ENCODE data around the gene OR10R2.
A peak's percentile ranks its signal among the peaks of the same experiment; 100 is the strongest.

Gene OR10R2

DNA sequence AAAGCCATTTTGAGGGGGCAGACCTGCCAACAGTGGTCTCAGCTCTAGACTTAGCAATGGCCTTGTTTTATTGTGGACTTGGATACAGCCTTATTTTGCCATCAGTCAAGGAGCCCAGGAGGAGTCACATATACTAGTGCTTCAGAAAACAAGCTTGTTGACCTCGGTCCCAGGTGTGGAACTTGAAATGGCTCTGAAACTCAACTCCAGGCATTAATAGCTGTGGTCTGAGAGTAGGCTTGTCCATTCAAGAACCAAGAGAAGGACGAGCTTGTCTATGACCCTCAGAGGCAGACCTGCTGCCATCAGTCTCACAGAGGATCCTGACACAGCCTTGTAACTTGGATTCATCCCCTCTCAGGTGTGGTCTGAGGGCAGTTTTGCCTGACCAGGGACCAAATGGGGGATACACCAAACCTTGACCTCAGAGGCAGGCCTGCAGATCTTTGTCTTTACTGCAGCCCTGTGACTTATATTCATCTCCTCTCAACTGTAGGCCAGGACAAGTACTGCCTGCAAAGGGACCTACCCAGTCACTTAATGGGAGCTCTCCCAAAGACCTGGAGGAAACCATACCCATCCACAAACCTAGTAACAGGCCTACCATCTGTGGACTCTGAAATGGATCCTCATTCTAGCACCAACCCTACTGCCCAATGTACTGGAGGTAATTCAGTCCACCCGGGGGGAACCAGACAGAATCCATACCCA lies 49.1 kb downstream of the OR10R2 start:
- TF ChIP-seq, protein P1, sequence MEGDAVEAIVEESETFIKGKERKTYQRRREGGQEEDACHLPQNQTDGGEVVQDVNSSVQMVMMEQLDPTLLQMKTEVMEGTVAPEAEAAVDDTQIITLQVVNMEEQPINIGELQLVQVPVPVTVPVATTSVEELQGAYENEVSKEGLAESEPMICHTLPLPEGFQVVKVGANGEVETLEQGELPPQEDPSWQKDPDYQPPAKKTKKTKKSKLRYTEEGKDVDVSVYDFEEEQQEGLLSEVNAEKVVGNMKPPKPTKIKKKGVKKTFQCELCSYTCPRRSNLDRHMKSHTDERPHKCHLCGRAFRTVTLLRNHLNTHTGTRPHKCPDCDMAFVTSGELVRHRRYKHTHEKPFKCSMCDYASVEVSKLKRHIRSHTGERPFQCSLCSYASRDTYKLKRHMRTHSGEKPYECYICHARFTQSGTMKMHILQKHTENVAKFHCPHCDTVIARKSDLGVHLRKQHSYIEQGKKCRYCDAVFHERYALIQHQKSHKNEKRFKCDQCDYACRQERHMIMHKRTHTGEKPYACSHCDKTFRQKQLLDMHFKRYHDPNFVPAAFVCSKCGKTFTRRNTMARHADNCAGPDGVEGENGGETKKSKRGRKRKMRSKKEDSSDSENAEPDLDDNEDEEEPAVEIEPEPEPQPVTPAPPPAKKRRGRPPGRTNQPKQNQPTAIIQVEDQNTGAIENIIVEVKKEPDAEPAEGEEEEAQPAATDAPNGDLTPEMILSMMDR (IDR thresholded peaks at IDR 0.05; ENCODE audit: insufficient read depth, low read depth, low read length, missing control alignments), result no peak
- H3K4me3 ChIP-seq (ENCODE audit: low read length), result no peak overlapping the region
- no peak for DNase-seq (ENCODE audit: low read depth)

DNA sequence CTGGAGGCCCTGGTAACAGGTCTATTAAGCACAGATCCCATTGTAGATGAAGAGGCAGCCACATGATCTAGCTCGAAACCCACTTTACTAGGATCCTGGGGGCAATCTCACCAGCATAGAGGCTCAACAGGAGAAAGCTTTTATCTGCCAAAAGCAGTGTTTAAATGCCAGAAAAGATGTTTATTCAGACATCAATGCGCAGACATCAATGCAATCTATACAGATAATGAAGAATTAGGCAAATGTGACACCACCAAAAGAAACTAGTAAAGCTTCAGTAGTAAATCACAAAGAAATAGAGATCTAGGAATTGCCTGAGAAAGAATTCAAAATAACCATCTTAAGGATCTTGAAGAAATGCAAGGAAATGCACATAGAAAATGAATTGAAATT lies 49.6 kb downstream of the OR10R2 start:
- DNase-seq (ENCODE audit: low read depth), result no peak
- no peak overlapping the region for H3K4me3 ChIP-seq (ENCODE audit: low read length)
- TF ChIP-seq, protein P1 (IDR thresholded peaks at IDR 0.05; ENCODE audit: insufficient read depth, low read depth, low read length, missing control alignments), result no peak

DNA sequence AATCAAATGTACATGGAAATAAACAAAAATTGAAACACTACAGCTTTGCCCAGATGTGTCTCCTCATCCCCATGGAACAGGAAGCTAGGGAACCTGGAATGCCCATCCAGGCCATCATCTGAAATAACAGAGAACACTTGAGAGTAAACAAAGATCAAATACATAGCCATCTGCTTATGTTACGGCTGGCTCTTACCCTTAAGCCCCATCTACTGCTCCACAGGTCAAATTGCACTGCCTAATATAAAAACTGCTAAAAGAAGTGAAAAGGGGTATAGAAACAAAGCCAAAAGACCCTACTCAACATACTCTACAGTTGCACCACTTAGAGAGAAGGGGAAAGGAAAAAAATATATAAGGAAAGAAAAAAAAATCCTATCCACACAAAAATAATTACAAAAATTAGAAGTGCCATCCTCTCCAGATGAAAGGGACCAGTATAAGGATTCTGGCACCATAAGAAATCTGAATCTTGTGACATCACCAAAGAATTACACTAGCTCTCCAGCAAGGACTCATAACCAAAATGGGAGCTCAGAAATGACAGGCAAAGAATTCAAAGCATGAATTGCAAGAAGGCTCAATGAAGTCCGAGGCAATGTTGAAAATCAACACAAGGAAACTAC lies 55.3 kb downstream of the OR10R2 start:
- H3K4me3 ChIP-seq (ENCODE audit: low read length), result no peak overlapping the region
- peak; percentile 36 for DNase-seq (ENCODE audit: low read depth)
- TF ChIP-seq, protein P1 (IDR thresholded peaks at IDR 0.05; ENCODE audit: insufficient read depth, low read depth, low read length, missing control alignments), result peak; percentile 64

All from epithelial cell of esophagus (primary cell).